Liver (tissue), 3 donors: ENCODE measurements around the gene CHD3.

Source experiments
- ATF3 ChIP-seq: IDR thresholded peaks from 2 replicates; pipeline ENCODE4 v1.6.1; 2016; ENCODE audit warnings: antibody characterized with exemption
- CTCF ChIP-seq: fragments of 150-350 bp; IDR thresholded peaks from 2 replicates; pipeline ENCODE4 v1.5.1; 2017; ENCODE audit warnings: improper control_type of control experiment, low read depth, low read length; ENCODE audit not compliant: missing input control
- EGR1 ChIP-seq, 2 donors: IDR thresholded peaks; 2 replicates each; pipeline ENCODE4 v1.6.1; 2016 to 2018; ENCODE audit warnings: antibody characterized with exemption in 2 of 2, low read depth in 2 of 2
- JUND ChIP-seq, 2 donors: IDR thresholded peaks; 2 replicates each; pipeline ENCODE4 v1.6.1; 2016; ENCODE audit warnings: antibody characterized with exemption in 2 of 2
- RAD21 ChIP-seq, 2 donors: IDR thresholded peaks; 2 replicates each; pipeline ENCODE4 v1.6.1; 2016; ENCODE audit warnings: antibody characterized with exemption in 2 of 2, mild to moderate bottlenecking in 2 of 2
- TAF1 ChIP-seq: conservative IDR thresholded peaks from 2 replicates; pipeline ENCODE4 v1.6.1; 2016; ENCODE audit warnings: antibody characterized with exemption, mild to moderate bottlenecking
- ZBTB33 ChIP-seq: IDR thresholded peaks from 2 replicates; pipeline ENCODE4 v1.6.1; 2016; ENCODE audit warnings: antibody characterized with exemption
- donor health status: healthy.
- donor health status: healthy.

- TF ChIP-seq CTCF (no peak), ATF3 (no peak), RAD21 (IDR thresholded peaks at IDR 0.05) (no peak), TAF1 (no peak), ZBTB33 (no peak), JUND (IDR thresholded peaks at IDR 0.05) (no peak), EGR1 (IDR thresholded peaks at IDR 0.05; ENCODE audit: low read depth in 2 of 2) (no peak)
Measured at GRCh38 chr17:7856011-7856810, 32.4 kb upstream of the CHD3 start.
